Upper lobe of left lung (tissue), 4 donors: ENCODE data around the gene AFP.

Source experiments
- CTCF ChIP-seq, 6 experiments: fragments of 450-650 bp in 4 of 6; fragments of 200-600 bp in 2 of 6; sonication (generic) in 2 of 6; IDR thresholded peaks; one replicate each; pipeline ENCODE4 v1.5.1; 2016 to 2019; ENCODE audit warnings: antibody characterized with exemption in 6 of 6
- POLR2A ChIP-seq, 4 donors: fragments of 450-650 bp; IDR thresholded peaks; one replicate each; pipeline ENCODE4 v1.5.1; 2016 to 2017; ENCODE audit warnings: antibody characterized with exemption in 4 of 4, mild to moderate bottlenecking in 2 of 4

GRCh38 chr4:73423184-73423583 is 12.8 kb upstream of the AFP start:
- no peak for TF ChIP-seq CTCF (IDR thresholded peaks at IDR 0.05)
- no peak for TF ChIP-seq POLR2A (IDR thresholded peaks at IDR 0.05)
